Smooth muscle cell of the coronary artery (primary cell): ENCODE data around the gene MAML2. TPM values are rescaled to one million over a fixed set of nuclear protein-coding genes. Genes with fewer than 3 reads are reported as not detected.

Source experiments
- total RNA-seq: library from RNA; depleted of rRNA; stranded (reverse); fragments of >200 nt; gene quantifications from 2 replicates; pipeline ENCODE4 v1.2.3, GENCODE V29; 2014; ENCODE audit warnings: low replicate concordance

Gene MAML2
- 4.7 and 7.2 TPM in 2 replicates for total RNA-seq

GRCh38 chr11:96342961-96343711 lies at the start of gene MAML2:
MAML2 (minus strand) TSS chr11:96343195; CDS start chr11:96341895, 1,300 bp downstream.

GRCh38 chr11:96389720-96390487 lies 46.9 kb upstream of the MAML2 start, which contains the start of the genes CCDC82 and JRKL:
CCDC82 (minus strand) TSS chr11:96389912; CDS start chr11:96384747, 5,165 bp downstream.
JRKL (plus strand) TSS chr11:96390013; CDS start chr11:96390650, 637 bp downstream.

Other genes starting within 250 kb of the MAML2 start
- 10.7 and 10.9 TPM in 2 replicates for gene CCDC82, start 46.7 kb upstream of the MAML2 start, total RNA-seq
- 7.5 and 10.2 TPM in 2 replicates for gene JRKL, start 46.8 kb upstream of the MAML2 start, total RNA-seq